ENCODE data around the gene DSCAM. TPM values are rescaled to one million over a fixed set of nuclear protein-coding genes. Genes with fewer than 3 reads are reported as not detected.
A peak's percentile ranks its signal among the peaks of the same experiment; 100 is the strongest.

Gene DSCAM
- total RNA-seq, 2 donors from 2014 or later = 18.5 to 25.5 TPM

GRCh38 chr21:40688106-40688864, 158.7 kb downstream of the DSCAM start:
- H3K36me3 ChIP-seq (ENCODE audit: control insufficient read depth, insufficient read depth, low read length) = no peaks in the 10 kb centered on the region
- peak overlapping the region; percentile 1 for H3K27ac Mint-ChIP-seq
- H3K36me3 Mint-ChIP-seq (ENCODE audit: low read depth) = no peaks in the 10 kb centered on the region
- no peak for TF ChIP-seq CTCF (conservative IDR thresholded peaks at IDR 0.05)
- H3K9me3 ChIP-seq (ENCODE audit: control insufficient read depth, low read length) = no peaks in the 10 kb centered on the region
- no peak overlapping the region for H3K9ac ChIP-seq (ENCODE audit: extremely low read depth, low read length, poor library complexity, severe bottlenecking)
- no peak overlapping the region for H3K4me3 Mint-ChIP-seq
- 49 to 80% methylated on average over 2 to 4 of the region's 5 CpGs for WGBS, 2 experiments (ENCODE audit: insufficient coverage in 1 of 2, insufficient read length in 1 of 2)
- no peaks in the 10 kb centered on the region for H3K27me3 Mint-ChIP-seq (ENCODE audit: insufficient read depth)
- no peak overlapping the region for H3K27ac ChIP-seq (ENCODE audit: low read depth, low read length)
- H3K27me3 ChIP-seq (ENCODE audit: control insufficient read depth, insufficient read depth, low read length, poor library complexity, severe bottlenecking) = no peaks in the 10 kb centered on the region
- H3K4me3 ChIP-seq (ENCODE audit: low read length) = no peak overlapping the region
- peaks cover 46% of the 10 kb centered on the region for H3K4me1 Mint-ChIP-seq
- DNase-seq = no peak
- no peaks in the 10 kb centered on the region for H3K9me3 Mint-ChIP-seq
- peaks cover 17% of the 10 kb centered on the region for H3K4me1 ChIP-seq (ENCODE audit: control insufficient read depth, insufficient read depth, low read length)

GRCh38 chr21:40687625-40688024, 159.3 kb downstream of the DSCAM start:
- peak; percentile 58 for DNase-seq
- 51 to 59% methylated on average over 2 to 4 of the region's 4 CpGs for WGBS, 2 experiments (ENCODE audit: insufficient coverage in 1 of 2, insufficient read length in 1 of 2)
- peaks cover 17% of the 10 kb centered on the region for H3K4me1 ChIP-seq (ENCODE audit: control insufficient read depth, insufficient read depth, low read length)
- H3K27ac ChIP-seq (ENCODE audit: low read depth, low read length) = no peak overlapping the region
- H3K27me3 ChIP-seq (ENCODE audit: control insufficient read depth, insufficient read depth, low read length, poor library complexity, severe bottlenecking) = no peaks in the 10 kb centered on the region
- no peak overlapping the region for H3K9ac ChIP-seq (ENCODE audit: extremely low read depth, low read length, poor library complexity, severe bottlenecking)
- no peaks in the 10 kb centered on the region for H3K9me3 Mint-ChIP-seq
- H3K36me3 ChIP-seq (ENCODE audit: control insufficient read depth, insufficient read depth, low read length) = no peaks in the 10 kb centered on the region
- no peaks in the 10 kb centered on the region for H3K27me3 Mint-ChIP-seq (ENCODE audit: insufficient read depth)
- no peak overlapping the region for H3K4me3 ChIP-seq (ENCODE audit: low read length)
- no peaks in the 10 kb centered on the region for H3K9me3 ChIP-seq (ENCODE audit: control insufficient read depth, low read length)
- H3K4me1 Mint-ChIP-seq = peaks cover 46% of the 10 kb centered on the region
- no peaks in the 10 kb centered on the region for H3K36me3 Mint-ChIP-seq (ENCODE audit: low read depth)
- H3K27ac Mint-ChIP-seq = peak overlapping the region; percentile 1
- no peak overlapping the region for H3K4me3 Mint-ChIP-seq
- TF ChIP-seq CTCF (conservative IDR thresholded peaks at IDR 0.05) = no peak

DNA sequence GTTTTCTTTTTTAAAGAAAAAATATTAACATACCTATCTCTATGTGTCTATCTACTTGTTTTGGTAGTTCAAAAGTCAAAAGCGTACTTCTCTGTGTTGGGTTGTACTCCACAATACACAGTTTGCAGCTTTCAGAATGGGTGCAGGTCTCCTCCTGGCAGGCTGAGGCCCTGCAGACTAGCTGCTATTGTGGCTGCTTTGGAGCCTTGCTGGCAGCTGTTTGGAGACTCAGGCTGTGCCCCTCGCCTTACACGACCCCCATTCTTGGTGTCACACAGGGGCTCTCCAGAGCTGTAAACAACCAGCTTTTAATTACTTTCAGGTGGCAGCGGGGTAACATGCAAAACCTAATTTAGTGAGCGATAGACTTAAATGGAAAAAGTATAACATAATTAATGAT, 160.4 kb downstream of the DSCAM start:
- Mint-ChIP-seq H3K4me1 (peaks cover 46% of the 10 kb centered on the region), H3K27ac (no peak overlapping the region), H3K4me3 (no peak overlapping the region), H3K27me3 (ENCODE audit: insufficient read depth) (no peaks in the 10 kb centered on the region), H3K9me3 (no peaks in the 10 kb centered on the region), H3K36me3 (ENCODE audit: low read depth) (no peaks in the 10 kb centered on the region)
- no peak overlapping the region for H3K4me3 ChIP-seq (ENCODE audit: low read length)
- no peak overlapping the region for H3K27ac ChIP-seq (ENCODE audit: low read depth, low read length)
- H3K27me3 ChIP-seq (ENCODE audit: control insufficient read depth, insufficient read depth, low read length, poor library complexity, severe bottlenecking) = no peaks in the 10 kb centered on the region
- no peak for DNase-seq
- H3K9me3 ChIP-seq (ENCODE audit: control insufficient read depth, low read length) = no peaks in the 10 kb centered on the region
- peaks cover 17% of the 10 kb centered on the region for H3K4me1 ChIP-seq (ENCODE audit: control insufficient read depth, insufficient read depth, low read length)
- 76 to 100% methylated on average over 1 to 5 of the region's 5 CpGs for WGBS, 2 experiments (ENCODE audit: insufficient coverage in 1 of 2, insufficient read length in 1 of 2)
- TF ChIP-seq CTCF (conservative IDR thresholded peaks at IDR 0.05) = peak; percentile 15
- H3K9ac ChIP-seq (ENCODE audit: extremely low read depth, low read length, poor library complexity, severe bottlenecking) = no peak overlapping the region
- no peaks in the 10 kb centered on the region for H3K36me3 ChIP-seq (ENCODE audit: control insufficient read depth, insufficient read depth, low read length)

Data from endodermal cell (in vitro differentiated cells).